GM21528 (cell line): ENCODE data around the gene ATP1A2.

Experiments used
- ATAC-seq: cut with Tn5 transposase; IDR thresholded peaks from one replicate; pipeline ENCODE4 v1.9.1; 2021; ENCODE audit warnings: mild to moderate bottlenecking, moderate library complexity; ENCODE audit not compliant: unreplicated experiment, low FRiP score

Gene ATP1A2

DNA sequence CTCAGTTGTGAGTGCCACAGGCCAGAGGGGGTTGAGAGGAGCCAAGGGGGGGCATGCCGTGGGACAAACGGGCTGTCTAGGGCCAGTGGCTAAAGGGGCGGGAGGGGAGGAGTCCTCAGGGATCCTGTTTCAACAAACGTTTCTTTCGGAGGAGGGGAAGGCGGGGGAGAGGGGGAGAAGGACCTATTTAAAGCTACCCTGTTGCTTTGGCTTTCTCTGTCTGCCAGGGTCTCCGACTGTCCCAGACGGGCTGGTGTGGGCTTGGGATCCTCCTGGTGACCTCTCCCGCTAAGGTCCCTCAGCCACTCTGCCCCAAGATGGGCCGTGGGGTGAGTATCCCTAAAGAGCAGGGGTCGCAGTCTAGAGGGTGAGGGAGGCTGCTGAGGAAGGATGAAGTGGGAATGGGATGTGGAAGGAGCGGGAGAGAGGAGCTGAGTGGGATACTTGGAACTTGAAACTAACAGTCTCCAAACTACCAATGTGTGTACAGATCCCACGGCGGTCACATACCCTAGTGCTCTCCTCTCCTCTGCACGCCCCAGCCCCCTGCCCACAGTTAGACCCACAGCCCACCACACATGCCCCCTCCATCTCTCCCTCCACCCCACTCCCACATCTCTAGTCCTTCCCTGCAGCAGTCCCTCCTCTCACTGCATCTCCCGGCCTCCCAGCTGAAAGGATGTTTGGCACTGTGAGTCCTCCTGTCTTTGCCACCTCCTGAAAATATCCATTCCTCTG is at the start of gene ATP1A2:
Gene ATP1A2, plus strand, starts transcription at position 215 of the 738 bp plus-strand sequence. Its CDS starts 103 bp downstream, at position 318.
- ATAC-seq = no peak

DNA sequence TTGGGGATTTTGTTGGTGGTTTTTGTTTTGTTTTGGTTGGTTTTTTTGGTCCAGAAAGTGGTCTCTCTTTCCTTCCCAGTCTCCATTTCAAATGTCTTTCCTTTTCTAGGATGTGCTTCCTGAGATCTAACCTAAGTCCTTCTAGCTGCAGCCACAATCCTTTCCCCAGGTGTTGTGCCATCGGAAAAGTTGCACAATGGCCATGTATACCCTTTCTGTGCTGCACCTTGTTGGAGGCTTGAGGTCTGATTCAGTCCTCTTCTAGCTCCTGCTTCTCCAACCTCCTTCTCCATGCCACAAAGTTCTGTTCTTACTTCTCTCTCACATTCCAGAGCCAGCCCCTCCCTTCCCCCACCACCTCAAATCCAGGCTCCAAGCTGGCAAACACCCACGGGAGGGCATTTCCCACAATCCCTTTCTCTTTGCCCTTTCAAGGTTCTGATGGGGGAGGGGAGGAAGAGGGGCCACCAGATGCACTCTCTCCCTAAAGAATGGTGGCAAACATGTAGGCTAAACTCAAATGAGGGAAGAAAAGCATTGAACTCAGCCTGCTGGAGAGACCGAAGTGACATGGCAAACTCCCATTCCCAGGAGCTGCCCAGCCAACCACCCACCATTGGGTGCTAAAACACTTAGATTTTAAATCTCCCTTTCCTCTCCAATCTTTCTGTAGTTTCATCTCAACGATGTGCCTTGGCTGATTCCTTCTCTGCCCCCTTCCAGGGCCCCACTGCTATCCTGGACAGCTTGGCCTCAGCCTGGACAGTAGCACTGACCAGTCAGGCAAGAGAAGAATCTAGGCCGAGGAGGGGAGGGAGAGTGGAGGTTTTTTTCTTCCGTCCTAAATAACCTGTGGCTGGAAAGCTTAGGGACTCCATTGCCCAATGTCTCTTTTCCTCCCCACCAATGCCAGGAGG is 48.5 kb upstream of the ATP1A2 start:
- no peak for ATAC-seq

GRCh38 chr1:160068225-160068624 is 47.3 kb upstream of the ATP1A2 start:
- no peak for ATAC-seq

DNA sequence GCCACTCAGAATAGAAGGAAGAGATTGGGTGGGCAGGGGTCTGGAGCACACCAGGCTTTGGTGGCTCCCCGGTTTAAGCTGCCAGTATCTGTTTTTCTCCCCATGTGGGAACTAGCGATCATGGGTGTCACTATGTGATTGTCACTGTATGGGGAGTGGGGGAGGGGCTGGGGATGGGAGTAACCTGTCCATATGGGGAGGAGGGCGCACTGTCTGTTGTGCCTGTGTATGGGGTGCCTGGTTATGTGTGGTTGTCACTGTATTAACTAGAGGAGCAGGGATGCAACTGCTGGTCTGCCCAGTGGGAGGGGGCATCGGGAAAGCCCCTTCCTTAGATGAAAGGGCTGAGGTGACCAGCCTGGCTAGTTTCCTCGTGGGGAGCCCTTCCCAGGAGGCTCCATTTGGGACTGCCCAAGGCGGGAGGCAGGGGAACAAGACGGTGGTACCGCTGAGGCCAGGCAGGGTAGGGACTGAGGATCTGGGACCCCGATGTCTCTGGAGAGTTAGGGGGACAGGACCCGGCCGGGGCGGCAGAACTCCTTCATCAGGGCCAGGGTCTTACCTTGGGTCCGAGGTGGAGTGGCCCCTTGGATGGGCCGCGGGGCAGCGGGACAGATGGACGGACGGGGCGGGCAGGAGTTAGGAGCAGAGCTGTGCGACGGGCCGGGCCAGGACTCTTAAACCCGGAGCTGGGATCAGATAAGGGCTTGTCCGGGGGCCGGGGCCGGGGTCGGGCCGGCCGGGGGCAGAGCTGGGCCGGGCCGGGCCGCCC is 45.9 kb upstream of the ATP1A2 start, which contains the start of gene KCNJ10:
Gene KCNJ10, minus strand, starts transcription at position 701 of the 772 bp plus-strand sequence. CDS start 27,628 bp downstream, outside the sequence.
- no peak for ATAC-seq

DNA sequence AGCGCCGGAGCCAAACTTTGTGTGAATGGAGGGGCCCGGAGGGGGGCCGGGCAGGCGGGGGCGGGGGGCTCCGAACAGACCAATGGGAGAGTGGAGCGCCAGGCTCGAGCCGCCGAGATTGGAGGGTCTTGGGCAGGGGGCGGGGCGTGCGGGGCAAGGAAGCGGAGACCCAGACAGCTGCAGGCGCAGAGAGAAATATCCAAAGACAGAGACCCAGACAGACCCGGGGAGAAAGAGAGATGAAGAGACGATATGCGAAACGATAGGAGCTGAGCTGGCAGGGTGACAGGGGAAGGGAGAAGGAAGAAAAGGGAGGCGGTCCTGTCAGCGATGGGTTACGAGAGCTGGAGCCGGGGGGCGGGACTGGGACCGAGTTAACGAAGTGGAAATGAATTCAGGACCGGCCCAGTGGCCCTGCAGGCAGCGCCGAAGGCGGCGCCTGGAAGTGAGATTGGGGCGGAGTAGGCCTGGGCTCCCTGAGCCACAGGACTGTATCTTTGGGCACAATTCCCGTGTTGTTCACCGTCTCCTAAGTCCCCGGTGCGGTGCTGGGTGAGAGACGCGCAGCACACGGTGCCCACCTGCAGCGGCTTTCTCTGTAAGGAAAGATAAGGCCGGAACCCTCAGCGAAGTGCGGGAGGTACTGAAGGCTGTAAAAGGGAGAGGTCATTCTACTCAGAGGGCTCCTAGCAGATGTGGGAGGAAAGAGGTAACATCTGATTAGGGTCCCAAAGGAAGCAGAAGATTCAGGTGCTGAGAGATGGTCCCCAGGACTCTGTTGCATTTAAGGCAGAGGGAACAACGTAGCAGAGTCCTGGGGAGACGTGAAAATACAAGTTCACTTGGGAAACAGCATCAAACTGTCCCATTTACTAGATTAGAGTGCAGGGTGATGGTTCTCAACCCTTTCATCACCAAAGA is 45.1 kb upstream of the ATP1A2 start:
- peak; percentile 47 for ATAC-seq

DNA sequence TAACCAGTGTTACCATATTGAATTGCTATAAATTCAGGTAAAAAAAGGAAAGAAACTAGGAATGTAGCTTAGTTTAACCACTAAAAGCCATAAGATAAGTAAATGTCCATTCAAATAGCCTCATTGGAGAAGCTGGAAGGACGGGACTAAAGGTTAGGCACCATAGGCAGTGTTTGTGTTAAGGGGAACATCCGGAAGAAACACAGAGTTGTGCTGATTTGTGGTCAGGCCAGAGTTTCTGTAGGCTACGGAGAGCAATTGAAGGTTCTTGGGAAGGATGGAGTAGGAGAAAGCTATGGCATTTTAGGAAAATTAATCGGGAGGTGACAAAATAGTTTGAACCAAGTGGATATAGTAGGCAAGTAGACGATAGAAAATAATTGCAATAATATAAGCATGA is 44.3 kb upstream of the ATP1A2 start:
- ATAC-seq = no peak

- no peak for ATAC-seq
Observed at GRCh38 chr1:160074865-160075264, 40.7 kb upstream of the ATP1A2 start.

DNA sequence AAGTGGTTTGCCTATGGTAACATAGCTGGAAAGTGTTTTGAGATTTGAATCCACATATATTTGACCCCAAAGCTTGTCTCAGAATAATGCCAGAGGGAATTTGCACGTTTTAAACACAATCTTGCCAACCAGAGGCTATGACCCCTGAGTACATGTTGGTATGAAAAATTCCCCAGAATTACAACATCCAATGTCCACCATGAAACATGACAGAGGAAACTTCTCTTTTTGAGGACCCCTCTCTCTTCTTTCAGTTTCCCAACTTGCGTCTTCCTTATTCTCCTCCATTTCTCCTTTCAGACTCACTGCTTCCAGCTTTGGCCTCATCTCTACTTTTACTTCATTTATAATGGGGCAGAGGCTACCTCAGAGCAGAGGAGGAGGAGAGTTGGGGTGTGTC is 39.7 kb upstream of the ATP1A2 start:
- ATAC-seq = no peak

GRCh38 chr1:160076295-160076694 is 39.3 kb upstream of the ATP1A2 start:
- no peak for ATAC-seq

- no peak for ATAC-seq
Observed at GRCh38 chr1:160077486-160077885, 38.1 kb upstream of the ATP1A2 start.

GRCh38 chr1:160078512-160079195 is 36.9 kb upstream of the ATP1A2 start:
- no peak for ATAC-seq

DNA sequence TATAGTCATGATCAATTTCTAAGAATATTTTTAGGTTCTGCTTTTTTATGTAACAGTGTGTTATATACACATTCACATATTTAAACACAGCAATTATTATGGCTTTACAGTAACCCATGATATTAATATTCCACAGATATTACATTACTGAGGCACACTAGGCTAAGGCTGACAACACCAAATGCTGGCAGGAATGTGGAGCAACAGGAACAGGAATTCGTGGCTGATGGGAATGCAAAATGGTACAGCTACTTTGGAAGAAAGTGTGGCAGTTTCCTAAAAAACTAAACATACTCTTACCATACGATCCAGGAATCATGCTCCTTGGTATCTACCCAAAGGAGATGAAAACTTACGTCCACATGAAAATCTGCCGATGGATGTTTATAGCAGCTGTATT is 36.1 kb upstream of the ATP1A2 start:
- ATAC-seq = no peak

GRCh38 chr1:160080381-160081100 is 35.0 kb upstream of the ATP1A2 start:
- no peak for ATAC-seq

- no peak for ATAC-seq
Observed at GRCh38 chr1:160081261-160081936, 34.2 kb upstream of the ATP1A2 start, which contains the start of gene KCNJ9. KCNJ9 (plus strand) TSS chr1:160081538; CDS start chr1:160084031, 2,493 bp downstream.

- no peak for ATAC-seq
Observed at GRCh38 chr1:160082487-160082886, 33.1 kb upstream of the ATP1A2 start.

DNA sequence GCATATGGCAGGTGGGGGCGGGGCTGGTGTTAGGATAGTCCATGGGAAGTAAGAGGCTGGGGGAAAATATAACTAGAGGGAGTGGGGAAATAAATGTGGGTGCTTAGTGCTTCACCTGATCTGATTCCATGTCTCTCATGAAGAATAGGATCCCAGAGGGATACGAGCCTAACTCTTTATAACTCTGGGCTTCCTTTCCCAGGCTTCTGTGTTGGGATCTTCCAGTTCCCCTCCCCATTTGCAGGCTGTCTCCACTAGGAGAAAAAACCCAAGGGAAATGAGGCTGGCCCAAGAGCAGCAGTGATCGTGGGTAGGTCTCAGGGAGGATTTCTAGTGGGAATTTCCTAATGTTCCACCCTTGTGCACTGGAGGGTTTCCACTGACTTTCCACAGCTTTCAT is 32.6 kb upstream of the ATP1A2 start:
- no peak for ATAC-seq

GRCh38 chr1:160083968-160084770 is 31.4 kb upstream of the ATP1A2 start:
- ATAC-seq = no peak
